Measurements from ENCODE around the gene KCNQ1OT1.

KCNQ1OT1 gene

DNA sequence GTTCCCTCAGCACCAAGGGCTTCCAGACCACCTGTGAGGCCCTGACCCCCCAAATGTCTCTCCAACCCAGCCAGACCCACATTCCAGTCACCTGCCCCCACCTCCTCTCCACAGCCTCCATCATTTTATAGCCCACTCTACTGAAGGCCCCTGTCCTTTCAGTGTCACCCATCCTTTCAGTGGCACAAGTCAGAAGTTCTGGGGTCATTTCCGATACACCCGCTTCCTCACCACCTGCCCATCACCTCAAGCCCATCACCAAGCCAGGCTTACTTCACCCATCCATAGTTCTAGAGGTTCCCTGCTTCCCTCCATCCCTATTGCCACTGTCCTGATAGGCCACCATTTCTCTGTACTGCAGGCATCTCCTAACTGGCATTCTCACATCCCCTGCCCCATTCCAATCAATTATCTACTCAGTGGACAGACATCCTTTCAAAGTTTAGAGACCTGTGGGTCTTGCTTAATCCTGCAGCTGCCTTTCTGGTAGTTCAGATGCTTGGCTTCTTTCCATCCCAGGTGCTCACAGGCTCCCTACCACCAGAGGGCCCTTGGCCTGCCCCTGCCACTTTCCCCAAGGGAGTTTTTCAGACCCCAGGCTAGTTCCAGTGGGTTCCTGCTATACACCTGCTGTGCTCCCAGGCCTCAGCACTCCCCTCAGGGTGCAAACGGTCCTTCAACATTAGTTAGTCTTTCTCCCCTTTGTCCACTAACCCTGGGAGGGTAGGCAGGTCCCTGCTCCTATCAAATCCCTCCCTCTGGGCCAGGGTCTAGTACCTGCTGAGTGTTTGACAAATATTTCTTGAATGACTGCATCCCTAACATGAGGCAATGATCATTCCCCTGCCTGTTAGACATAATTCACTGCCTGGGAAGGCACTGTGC is 7.6 kb downstream of the KCNQ1OT1 start:
- Histone ChIP-seq H3K4me3 (no peak overlapping the region), H3K27ac (no peak overlapping the region)

DNA sequence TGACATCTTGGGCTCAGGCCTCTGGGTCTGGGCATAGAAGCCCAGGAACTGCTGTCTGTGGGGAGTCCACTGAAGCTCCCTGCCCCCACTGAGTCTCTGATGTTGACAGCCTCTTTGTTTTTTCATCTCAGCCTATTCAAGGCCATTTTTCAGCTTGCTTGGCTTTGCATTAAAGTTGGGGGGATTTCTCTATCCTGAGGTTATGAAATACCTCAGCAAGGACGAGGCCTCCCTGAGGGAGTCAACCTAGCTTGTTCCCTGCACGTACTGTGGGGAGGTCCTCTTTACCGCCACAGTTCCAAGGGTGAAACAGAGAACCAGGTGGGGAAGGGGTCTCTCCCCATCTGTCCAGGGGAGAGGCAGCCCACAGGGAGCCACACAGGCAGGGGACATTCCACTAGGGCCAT is 8.4 kb downstream of the KCNQ1OT1 start:
- no peak overlapping the region for H3K27ac ChIP-seq

DNA sequence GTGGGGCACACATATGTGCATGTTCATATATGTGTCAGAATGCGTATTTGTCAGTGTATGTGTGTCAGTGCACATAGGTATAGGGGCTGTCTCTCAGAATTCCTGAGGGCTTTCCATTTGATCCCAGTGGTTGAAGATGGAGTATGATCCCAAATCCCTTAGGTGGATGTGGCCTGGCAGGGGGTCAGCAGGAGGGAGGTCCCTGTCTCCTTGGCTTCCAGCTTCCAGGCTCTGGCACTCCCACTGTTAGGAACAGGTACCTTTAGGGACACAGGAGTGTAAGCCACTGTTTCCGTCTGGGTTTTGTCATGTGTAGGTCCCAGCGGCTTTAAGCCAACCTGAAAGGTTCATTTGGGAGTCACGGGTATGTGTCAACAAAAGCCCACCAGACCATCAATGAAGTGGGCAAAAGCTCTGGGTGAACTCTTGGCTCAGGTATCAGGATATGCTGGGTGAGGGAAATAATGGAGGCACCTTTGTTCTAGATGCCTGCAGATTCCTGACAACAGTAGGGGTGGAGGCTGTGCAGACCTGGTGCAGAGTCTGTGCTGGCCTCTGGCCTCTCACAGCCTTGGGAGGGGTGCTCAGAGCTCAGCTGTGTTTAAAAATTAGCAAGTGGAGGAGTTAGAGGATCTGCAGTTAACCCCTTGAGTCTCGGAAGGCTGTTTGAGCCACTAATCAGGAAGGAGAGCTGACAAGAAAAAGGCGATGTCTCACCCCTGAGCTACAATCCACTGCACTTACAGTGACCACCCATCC is 9.0 kb downstream of the KCNQ1OT1 start:
- H3K4me3 ChIP-seq, result no peak overlapping the region
- H3K27ac ChIP-seq, result no peak overlapping the region

More for the DNA sequence above, 8.4 kb downstream of the KCNQ1OT1 start:
- no peak overlapping the region for H3K4me3 ChIP-seq

DNA sequence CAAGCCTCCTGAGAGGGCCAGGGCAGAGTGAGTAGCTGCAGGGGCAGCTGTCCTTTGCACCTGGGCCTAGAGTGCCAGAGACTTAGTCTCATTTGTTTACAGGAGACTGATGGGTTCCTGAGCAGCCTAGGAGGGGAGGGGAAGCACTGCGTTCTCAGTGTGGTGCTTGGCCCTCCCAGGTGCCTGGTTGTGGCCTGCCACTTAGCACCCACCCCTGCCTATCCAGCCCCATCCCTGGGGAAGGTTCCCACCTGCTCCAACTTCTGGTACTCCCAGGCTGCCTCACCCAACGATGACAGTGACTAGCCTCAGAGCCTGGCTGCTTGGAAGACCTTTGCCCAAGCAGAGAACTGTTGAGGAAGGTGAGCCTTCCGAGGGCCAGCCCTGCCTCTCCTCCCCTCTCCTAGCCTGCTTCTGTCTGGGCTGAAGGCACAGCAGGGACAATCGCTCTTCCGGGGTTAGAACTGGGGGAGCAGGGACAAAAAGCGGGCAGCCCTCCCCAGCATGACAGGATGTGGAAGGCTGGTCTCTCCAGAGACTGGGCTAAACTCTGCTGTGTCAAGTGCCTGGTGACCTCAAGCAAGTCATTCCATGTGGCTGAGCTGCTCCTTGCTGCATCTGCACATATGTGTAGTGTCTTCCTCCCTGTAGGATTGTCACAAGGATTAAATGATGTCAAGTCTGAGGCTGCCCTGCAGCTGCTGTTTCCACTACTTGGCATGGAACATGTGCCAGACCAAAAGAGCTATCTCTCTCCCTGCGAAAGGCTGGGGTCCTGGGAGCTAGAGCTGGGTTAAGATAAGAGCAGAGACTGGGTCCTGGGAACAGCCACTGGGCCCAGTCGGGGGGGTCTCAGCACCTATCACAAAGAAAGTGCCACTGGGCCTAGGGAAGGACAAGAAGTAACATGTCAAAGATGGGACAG is 9.9 kb downstream of the KCNQ1OT1 start:
- H3K4me3 ChIP-seq, result no peak overlapping the region
- H3K27ac ChIP-seq, result no peak overlapping the region

DNA sequence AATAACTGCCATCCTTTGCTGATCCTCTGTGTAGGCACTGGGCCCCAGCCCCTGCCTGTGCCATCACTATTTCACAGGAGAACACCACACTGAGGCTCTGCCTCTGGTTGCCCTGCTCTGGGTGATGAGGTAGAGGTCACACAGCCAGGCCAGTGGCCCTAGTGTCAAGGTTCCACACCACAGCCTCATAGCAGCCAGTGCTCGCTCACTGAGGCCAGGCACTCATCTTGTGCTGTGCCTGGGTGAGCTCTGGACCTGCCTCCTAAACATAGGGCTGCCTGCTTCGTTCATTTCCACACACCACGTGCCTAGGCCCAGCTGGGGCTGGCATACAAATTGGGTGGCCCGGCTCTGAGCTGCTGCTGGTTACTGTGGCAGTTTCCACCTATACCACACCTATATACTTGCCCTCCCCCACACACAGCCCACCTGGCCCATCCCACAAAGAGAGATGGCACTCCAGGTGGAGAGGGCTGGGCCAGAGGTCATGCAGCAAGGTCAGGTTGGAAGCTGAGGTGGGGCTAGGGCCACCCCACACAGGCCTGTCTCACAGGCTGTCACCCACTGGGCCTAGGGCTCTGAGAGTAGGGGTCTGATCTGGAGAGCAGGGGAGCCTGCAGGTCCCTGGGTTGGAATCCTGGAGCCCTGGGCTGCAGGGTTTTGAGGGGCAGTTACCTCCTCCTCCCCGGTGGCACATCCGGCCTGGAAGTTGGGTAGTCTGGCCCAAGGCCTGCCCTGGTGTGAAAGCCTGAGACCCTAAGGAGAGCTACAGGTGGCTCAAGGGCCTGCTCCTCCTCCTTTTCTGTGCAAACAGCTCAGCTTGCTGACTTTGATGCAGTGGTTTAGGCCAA is 11.2 kb downstream of the KCNQ1OT1 start:
- Histone ChIP-seq H3K27ac (no peak overlapping the region), H3K4me3 (no peak overlapping the region)

DNA sequence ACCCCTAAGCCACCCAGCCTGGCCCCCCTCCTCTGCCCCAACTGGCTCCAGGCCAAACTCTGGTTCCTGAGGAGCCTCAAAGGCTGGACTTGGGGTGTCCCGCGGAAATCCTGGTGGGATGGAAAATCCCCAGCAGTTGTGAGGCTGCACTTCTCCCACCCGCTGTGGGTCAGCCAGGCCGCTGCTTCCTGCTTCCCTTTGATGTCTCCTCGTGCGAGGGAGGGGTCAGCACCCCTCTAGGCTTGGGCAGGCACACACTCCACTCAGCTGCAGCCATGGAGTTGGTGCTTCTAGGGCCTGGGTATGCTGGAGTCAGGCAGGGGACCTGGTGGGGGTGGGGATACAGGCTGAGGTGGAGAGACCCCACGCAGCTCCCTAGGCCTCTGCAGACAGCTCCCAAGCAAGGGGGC is 12.0 kb downstream of the KCNQ1OT1 start:
- peak overlapping the region in 1 of 21 experiments; percentile 2 for H3K27ac ChIP-seq
- H3K4me3 ChIP-seq, result no peak overlapping the region

DNA sequence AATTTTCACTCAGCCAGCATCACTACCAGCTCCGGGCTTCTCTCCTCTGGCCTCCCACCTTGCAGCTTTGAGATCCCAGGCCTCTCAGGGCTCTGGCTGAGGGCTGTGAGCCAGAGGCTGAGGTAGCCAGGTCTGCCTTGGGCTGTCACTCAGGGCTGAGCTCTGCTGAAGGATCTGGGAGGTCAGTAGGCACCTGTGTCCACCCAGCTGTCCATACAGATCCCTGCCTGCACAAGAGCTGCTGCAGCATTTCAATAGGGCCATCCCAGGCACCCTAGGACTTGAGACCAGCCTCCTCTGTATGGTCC is 12.6 kb downstream of the KCNQ1OT1 start:
- H3K27ac ChIP-seq, result no peak overlapping the region
- no peak overlapping the region for H3K4me3 ChIP-seq

DNA sequence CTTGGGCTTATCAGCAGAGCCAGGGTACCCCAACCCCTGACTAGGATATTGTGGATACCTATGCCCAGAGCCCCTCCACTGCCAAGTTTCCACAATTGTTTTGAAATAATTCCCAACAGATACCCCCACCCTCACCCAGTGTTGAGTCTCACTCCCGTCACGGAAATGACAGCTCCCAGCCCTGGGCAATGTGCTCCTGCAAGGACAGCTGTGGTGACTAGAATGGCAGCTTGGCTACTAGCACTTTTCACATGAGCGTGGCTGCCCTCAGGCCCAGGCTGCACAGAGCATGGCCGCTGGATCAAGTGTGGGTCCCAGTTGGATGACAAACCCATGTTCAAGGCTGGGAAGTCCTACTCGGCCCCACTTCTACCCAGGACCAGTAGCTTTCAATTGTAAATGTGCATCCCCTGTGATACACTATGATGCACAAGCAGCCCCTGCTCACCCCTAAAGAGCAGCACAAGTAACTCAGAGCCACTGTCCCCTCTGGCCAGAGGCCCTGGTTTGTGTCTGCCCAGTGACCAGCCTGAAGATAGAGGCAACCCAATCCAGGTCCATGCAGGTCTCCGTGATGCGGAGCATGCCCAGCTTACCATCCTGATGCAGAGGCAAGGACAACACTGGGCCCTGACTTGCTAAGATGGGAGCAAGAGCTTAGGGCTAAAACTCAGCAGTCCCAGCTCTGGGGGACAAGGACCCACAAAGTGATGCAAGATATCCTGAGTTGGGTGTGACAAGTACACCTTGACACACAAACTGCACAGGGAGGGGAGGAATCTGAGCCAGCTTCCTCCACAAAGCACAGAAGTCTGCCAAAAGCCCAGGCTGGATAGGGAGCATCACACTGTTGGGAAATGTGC is 13.2 kb downstream of the KCNQ1OT1 start:
- Histone ChIP-seq H3K27ac (no peak overlapping the region), H3K4me3 (no peak overlapping the region)

DNA sequence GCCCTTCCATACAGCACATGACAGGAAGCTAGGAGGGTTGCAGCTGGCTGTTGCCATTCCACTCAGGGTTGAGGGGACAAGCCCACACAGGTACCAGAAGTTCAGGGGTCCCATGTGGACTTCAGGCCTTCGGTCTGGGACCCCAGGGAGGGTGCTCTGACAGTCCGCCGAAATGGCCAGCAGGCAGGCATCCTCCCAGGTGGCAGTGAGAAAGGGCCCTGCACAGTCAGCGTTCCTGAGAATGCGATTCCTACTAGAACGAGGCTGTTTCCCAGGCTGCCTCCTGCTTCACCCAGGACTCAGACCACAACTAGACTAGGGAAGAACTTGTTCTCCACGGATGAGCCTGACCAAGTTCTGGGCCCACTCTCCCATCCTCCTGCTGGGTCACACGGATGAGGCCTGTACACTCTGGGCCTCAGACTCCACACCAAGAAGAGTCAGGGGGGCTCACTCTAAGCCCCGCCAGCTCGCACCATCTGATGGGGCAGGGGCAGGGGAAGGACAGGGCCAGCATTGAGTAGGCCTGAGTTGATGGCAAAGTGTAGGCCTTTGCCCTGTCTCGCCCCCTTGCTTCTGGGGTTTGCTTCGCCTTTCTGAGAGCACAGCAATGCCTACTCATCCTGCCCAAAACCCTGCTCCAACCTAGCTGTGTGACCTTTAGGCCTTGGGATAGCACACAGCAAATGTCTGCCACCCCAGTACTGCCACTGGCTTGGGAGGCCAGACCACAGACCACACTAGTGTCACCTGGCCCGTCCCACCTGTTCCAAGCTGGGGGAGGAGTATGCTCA is 14.0 kb downstream of the KCNQ1OT1 start:
- Histone ChIP-seq H3K27ac (no peak overlapping the region), H3K4me3 (no peak overlapping the region)

DNA sequence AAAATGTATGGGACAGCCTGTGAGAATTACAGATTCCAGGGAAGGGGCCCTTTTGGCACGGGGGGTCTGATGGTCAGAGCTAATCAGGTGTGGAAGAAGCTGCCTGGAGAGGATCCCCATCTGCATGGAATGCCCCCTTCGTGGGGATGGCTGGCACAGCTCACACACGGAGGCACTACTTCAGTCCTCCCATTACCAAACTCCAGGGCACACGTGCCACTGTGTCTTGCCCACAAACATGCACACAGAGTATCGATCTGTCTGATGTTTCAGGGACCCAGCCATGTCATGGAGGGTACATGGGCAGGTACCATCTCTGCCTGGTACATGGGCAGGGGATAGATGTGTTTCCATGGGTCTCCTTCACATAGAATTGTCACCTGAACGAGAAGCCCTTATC is 14.7 kb downstream of the KCNQ1OT1 start:
- H3K4me3 ChIP-seq, result no peak overlapping the region
- H3K27ac ChIP-seq, result no peak overlapping the region

DNA sequence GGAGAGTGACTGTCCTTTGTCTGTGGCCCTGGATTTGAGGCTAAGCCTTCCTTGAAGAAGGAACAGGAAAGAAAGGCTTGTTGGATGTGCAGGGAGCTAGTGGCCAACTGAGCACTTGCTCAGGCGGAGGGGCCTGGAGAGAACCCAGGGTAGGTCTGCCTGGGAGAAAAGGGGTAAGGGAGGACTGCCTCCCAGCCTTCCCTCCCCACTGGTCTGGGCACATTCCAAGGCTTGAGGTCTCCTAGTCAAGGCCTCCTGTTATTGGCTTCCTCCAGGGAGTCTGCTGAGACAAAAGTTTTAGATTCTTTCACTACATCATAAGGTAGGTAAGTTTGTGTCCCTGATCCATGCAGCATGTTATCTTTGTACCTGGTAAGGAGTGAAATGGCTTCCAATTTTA is 15.2 kb downstream of the KCNQ1OT1 start:
- H3K4me3 ChIP-seq, result no peak overlapping the region
- H3K27ac ChIP-seq, result no peak overlapping the region

DNA sequence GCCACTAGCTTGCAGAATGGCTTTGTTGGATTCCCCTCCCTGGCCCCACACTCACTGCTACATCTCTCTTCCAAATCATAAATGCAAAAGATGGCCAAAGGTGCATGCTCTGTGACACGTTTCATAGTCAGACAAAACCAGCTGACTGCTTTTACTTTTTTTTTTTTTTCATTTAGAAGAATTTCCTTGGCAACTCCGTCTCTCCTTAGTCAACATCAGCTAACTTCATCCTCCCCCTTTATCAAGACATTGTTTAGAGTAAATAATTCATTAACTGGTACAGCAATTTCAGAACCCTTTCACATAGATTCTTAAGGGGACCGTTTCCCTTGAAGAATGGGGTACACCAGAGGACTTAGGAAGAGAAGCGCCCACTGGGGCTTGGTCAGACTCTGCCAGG is 16.0 kb downstream of the KCNQ1OT1 start:
- H3K4me3 ChIP-seq, result no peak overlapping the region
- no peak overlapping the region for H3K27ac ChIP-seq

DNA sequence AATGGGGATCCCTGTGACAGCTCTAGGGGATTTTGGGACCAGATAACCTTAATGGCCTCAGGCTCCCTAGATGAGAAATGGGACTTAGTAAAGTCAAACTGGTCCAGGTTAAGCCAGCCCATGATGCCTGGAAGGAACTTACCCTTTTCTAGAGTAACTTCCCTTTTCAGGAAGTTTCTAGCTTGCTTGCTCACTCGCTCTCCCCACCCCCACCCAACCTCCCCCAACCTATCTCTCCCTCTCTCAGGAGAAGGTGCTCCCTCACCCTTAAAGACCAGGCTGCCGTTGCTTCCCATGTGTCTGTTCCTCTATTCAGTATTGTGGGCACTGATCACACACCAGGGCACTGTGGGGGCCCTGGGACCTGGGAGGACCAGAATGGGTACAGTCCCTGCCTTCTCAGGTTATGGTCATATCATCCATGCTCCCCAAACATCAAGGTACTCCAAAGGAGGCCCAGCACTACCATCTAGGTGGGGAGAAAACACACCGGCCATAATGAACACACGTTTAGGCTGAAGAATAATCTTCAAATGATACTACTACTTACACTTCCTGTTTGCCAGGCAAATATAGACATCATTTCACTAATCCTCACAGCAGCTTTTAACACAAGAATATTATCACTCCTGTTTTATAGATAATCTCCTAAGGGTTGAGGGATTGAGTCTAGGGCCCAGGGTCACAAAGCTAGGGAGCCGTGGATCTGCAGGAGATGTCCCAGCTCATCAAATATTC is 18.2 kb downstream of the KCNQ1OT1 start:
- H3K27ac ChIP-seq, result no peak overlapping the region
- no peak overlapping the region for H3K4me3 ChIP-seq

DNA sequence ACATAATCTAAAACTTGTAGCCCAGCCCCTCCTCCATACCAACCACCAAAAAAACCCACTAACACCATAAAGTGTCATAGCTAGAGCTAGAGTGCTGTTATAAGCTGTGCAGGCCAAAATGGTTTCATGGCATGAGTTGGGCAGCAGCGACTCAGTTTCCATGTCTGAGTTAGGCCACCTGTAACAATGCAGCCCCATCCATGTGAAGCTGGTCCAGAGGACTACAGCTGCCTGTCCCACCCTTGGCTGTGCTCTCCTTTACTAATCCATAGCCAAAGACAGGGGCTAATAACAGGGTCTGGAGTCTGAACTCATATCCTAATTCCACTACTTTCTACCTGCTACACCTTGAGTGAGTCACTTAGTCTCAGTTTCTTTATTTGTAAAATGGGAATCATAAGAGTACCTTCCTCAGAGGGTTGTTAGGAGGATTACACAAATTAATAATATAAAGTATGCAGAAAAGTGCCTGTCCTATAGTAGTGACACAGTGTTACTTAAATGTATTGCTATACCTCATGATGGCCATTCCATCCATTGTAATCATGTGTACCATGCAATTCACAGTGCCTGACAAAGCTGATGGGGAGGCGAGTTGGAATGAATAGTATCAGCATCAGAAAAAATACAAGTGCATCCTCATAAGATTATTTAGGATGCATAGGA is 20.6 kb downstream of the KCNQ1OT1 start:
- Histone ChIP-seq H3K4me3 (no peak overlapping the region), H3K27ac (no peak overlapping the region)

DNA sequence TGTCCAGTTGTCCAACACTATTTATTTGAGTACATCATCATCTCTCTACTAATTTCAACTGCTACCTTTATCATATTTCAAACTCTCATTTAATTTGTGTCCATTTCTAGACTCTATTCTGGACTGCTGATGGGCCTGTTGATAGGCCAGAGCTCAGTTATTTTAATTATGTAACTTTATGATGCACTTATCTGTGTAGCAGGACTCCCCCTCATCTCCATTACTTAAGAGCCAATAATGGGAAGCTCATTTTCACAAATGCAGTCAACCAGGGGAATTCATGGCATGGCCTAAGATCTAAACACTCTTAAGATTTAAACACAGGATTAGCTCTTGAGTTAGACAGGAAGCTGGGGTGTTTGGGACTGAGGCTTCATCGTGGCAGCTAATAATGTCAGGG is 21.4 kb downstream of the KCNQ1OT1 start:
- no peak overlapping the region for H3K4me3 ChIP-seq
- H3K27ac ChIP-seq, result no peak overlapping the region

DNA sequence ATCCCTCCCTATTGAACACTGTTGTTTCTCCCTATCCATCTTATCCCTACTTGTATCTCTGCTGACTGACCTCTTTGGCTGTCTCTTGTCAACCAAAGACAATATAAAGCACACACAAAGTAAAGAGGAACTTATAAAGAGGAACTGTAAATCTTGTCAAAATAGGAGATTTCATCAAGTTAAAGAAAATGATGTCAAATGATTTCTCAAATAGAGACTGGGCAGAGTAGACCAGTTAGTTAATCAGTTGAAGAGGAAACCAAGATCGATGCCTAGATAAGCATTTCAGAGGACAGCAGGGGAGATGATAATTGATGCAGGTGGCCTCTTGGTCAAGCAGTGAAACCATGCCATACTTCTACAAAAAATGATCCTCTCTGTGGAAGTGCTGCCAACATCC is 22.7 kb downstream of the KCNQ1OT1 start:
- no peak overlapping the region for H3K27ac ChIP-seq
- H3K4me3 ChIP-seq, result no peak overlapping the region
